Body of pancreas (tissue), 4 donors: ENCODE results near the gene COL5A1. TPM values are rescaled to one million over a fixed set of nuclear protein-coding genes. Genes with fewer than 3 reads are reported as not detected.

Experiments used
- ATAC-seq: fragments of 150-250 bp; one replicate; pipeline ENCODE4 v1.9.1; 2016
- DNase-seq, 4 donors: peaks; one replicate each; pipeline ENCODE4 v3.0.0-alpha.2; 2019
- H3K27ac ChIP-seq, 4 donors: fragments of 200-600 bp; sonication (generic); 1 replicate in 3 of 4; 2 replicates in 1 of 4; pipeline versions ENCODE4 v1.5.1 to v1.6.1; 2016 to 2019; ENCODE audit warnings: mild to moderate bottlenecking in 1 of 4, mixed read lengths in 1 of 4, moderate library complexity in 1 of 4
- H3K27me3 ChIP-seq, 2 donors: fragments of 200-600 bp; sonication (generic); one replicate each; pipeline ENCODE4 v1.6.0; 2016; ENCODE audit warnings: mild to moderate bottlenecking in 1 of 2
- H3K36me3 ChIP-seq, 2 donors: fragments of 200-600 bp; sonication (generic); replicated peaks in 1 of 2; 2 replicates each; pipeline ENCODE4 v1.5.1; 2016; ENCODE audit warnings: low read depth in 2 of 2; ENCODE audit not compliant: insufficient read depth in 1 of 2
- H3K4me1 ChIP-seq: fragments of 200-600 bp; sonication (generic); one replicate; pipeline ENCODE4 v1.6.0; 2016
- H3K4me3 ChIP-seq, 2 donors: fragments of 200-600 bp; sonication (generic); 1 replicate in 1 of 2; 2 replicates in 1 of 2; pipeline ENCODE4 v1.5.1; 2016 to 2019
- H3K9me3 ChIP-seq, 3 donors: fragments of 200-600 bp; sonication (generic); 1 replicate in 2 of 3; 2 replicates in 1 of 3; pipeline ENCODE4 v1.5.1; 2016
- CTCF ChIP-seq, 7 experiments: fragments of 450-650 bp in 4 of 7; fragments of 200-600 bp in 3 of 7; sonication (generic) in 3 of 7; IDR thresholded peaks; one replicate each; pipeline ENCODE4 v1.5.1; 2016 to 2019; ENCODE audit warnings: antibody characterized with exemption in 7 of 7
- POLR2A ChIP-seq, 3 donors: fragments of 450-650 bp; IDR thresholded peaks; one replicate each; pipeline ENCODE4 v1.6.1; 2016; ENCODE audit warnings: antibody characterized with exemption in 3 of 3, mild to moderate bottlenecking in 2 of 3
- WGBS, 2 donors: methylation state at CpG; one replicate each; pipeline ENCODE4 v1.1.5; 2017; 5-methylcytosine and 5-hydroxymethylcytosine counted together
- intact Hi-C: fragments of 100-400 bp; cut with DNase I; formaldehyde crosslinking; loops from one replicate; pipeline ENCODE4 v1.15.1; 2023
- total RNA-seq, 2 donors: library from RNA; depleted of rRNA; stranded (reverse); fragments of >200 nt; gene quantifications; one replicate each; pipeline ENCODE4 v1.1.0, GENCODE V29; 2016

COL5A1 gene
- total RNA-seq, 2 donors from 2014 or later, result 7.0 to 14.5 TPM

GRCh38 chr9:134704498-134704897, 62.9 kb downstream of the COL5A1 start:
- no peaks in the 10 kb centered on the region for H3K36me3 ChIP-seq
- H3K4me3 ChIP-seq, result no peak overlapping the region
- H3K4me1 ChIP-seq, result no peaks in the 10 kb centered on the region
- no peak for DNase-seq
- intact Hi-C loops, result no loop called here
- TF ChIP-seq POLR2A (IDR thresholded peaks at IDR 0.05) (no peak), CTCF (IDR thresholded peaks at IDR 0.05) (no peak)
- 7 to 27% methylated on average over 10 of the region's 10 CpGs for WGBS, 2 donors
- no peaks in the 10 kb centered on the region for H3K27me3 ChIP-seq
- H3K27ac ChIP-seq, result no peak overlapping the region
- no peaks in the 10 kb centered on the region for H3K9me3 ChIP-seq
- ATAC-seq, result no peak

- WGBS, 2 donors, result 20 to 48% methylated on average over 2 to 9 of the region's 9 CpGs
- H3K27ac ChIP-seq, result no peak overlapping the region
- H3K27me3 ChIP-seq, result no peaks in the 10 kb centered on the region
- ATAC-seq, result no peak
- DNase-seq, result no peak
- no peaks in the 10 kb centered on the region for H3K36me3 ChIP-seq
- no peak for TF ChIP-seq CTCF (IDR thresholded peaks at IDR 0.05)
- no peak for TF ChIP-seq POLR2A (IDR thresholded peaks at IDR 0.05)
- H3K4me3 ChIP-seq, result no peak overlapping the region
- H3K9me3 ChIP-seq, result no peaks in the 10 kb centered on the region
- H3K4me1 ChIP-seq, result no peaks in the 10 kb centered on the region
- intact Hi-C loops, result no loop called here
Measured at GRCh38 chr9:134705786-134706185, 64.2 kb downstream of the COL5A1 start.

GRCh38 chr9:134706522-134706921, 64.9 kb downstream of the COL5A1 start:
- TF ChIP-seq CTCF (IDR thresholded peaks at IDR 0.05), result no peak
- no peak for TF ChIP-seq POLR2A (IDR thresholded peaks at IDR 0.05)
- 60% methylated on average over 6 of the region's 6 CpGs; no CpG with 5 or more reads in 1 of the 2 donors for WGBS, 2 donors
- Histone ChIP-seq H3K9me3 (no peaks in the 10 kb centered on the region), H3K27me3 (no peaks in the 10 kb centered on the region), H3K4me1 (no peaks in the 10 kb centered on the region), H3K27ac (peak overlapping the region in 1 of 4 donors; percentile 18), H3K36me3 (no peaks in the 10 kb centered on the region), H3K4me3 (no peak overlapping the region)
- intact Hi-C loops, result no loop called here
- no peak for DNase-seq
- peak; percentile 6 for ATAC-seq

- H3K27ac ChIP-seq, result peak overlapping the region in 3 of 4 donors; percentile 12 to 30 (median 18)
- WGBS, 2 donors, result 39 to 60% methylated on average over 7 to 18 of the region's 19 CpGs
- intact Hi-C loops, result no loop called here
- no peaks in the 10 kb centered on the region for H3K4me1 ChIP-seq
- TF ChIP-seq CTCF (IDR thresholded peaks at IDR 0.05) (no peak), POLR2A (IDR thresholded peaks at IDR 0.05) (no peak)
- no peaks in the 10 kb centered on the region for H3K9me3 ChIP-seq
- ATAC-seq (peak; percentile 63), DNase-seq (peak; percentile 38 to 64 (median 62))
- no peaks in the 10 kb centered on the region for H3K36me3 ChIP-seq
- H3K4me3 ChIP-seq, result no peak overlapping the region
- H3K27me3 ChIP-seq, result no peaks in the 10 kb centered on the region
Measured at GRCh38 chr9:134707031-134707680, 65.6 kb downstream of the COL5A1 start.
